SK-N-SH (cell line): ENCODE measurements around the gene PELI2. TPM values are rescaled to one million over a fixed set of nuclear protein-coding genes. Genes with fewer than 3 reads are reported as not detected.

Experiments used
- CTCF ChIA-PET: fragments of 300-600, 350-600 bp; formaldehyde crosslinking; extraction: SDS; loops from one replicate; lab custom pipeline; 2021; lab: Yijun Ruan, JAX
- POLR2A ChIA-PET: fragments of 350-600 bp; sonication (Branson Sonifier 250); formaldehyde crosslinking; extraction: SDS; loops from one replicate; lab custom pipeline; 2020; ENCODE audit warnings: antibody characterized with exemption, inconsistent platforms; lab: Yijun Ruan, JAX
- DNase-seq: peaks from one replicate; pipeline ENCODE4 v3.0.0; 2012
- H2AFZ ChIP-seq: fragments of 200-600 bp; sonication (generic); 2 replicates; pipeline ENCODE4 v1.8.1; 2016; ENCODE audit warnings: antibody characterized with exemption, mild to moderate bottlenecking, low read depth
- H3F3A ChIP-seq: fragments of 200-600 bp; sonication (generic); replicated peaks from 2 replicates; pipeline ENCODE3; 2016; ENCODE audit warnings: antibody characterized with exemption, mild to moderate bottlenecking; ENCODE audit not compliant: insufficient read depth
- H3K27ac ChIP-seq, 2 experiments: fragments of 200-500 bp in 1 of 2; fragments of 200-600 bp in 1 of 2; sonication (Bioruptor generic) in 1 of 2; sonication (generic), shearing (Covaris generic) in 1 of 2; 2 replicates each; pipeline versions ENCODE4 v1.5.1 to v1.6.1; 2014 to 2016; ENCODE audit warnings: low read depth in 2 of 2, inconsistent platforms in 1 of 2, low read length in 1 of 2, mild to moderate bottlenecking in 1 of 2, mixed read lengths in 1 of 2
- H3K27me3 ChIP-seq: fragments of 200-600 bp; sonication (generic), shearing (Covaris generic); 2 replicates; pipeline ENCODE4 v1.6.1; 2016; ENCODE audit warnings: mixed run types; ENCODE audit not compliant: insufficient read depth
- H3K36me3 ChIP-seq, 2 experiments: fragments of 200-500 bp in 1 of 2; fragments of 200-600 bp in 1 of 2; sonication (Bioruptor generic) in 1 of 2; sonication (generic) in 1 of 2; replicated peaks in 1 of 2; 2 replicates each; pipeline versions ENCODE3 to v1.5.1; 2014 to 2016; ENCODE audit warnings: low read length in 1 of 2, mild to moderate bottlenecking in 1 of 2; ENCODE audit not compliant: insufficient read depth in 2 of 2, control insufficient read depth in 1 of 2
- H3K4me1 ChIP-seq, 2 experiments: fragments of 200-500 bp in 1 of 2; fragments of 200-600 bp in 1 of 2; sonication (Bioruptor generic) in 1 of 2; sonication (generic), shearing (Covaris generic) in 1 of 2; 2 replicates each; pipeline versions ENCODE4 v1.5.1 to v1.6.1; 2014 to 2016; ENCODE audit warnings: low read depth in 1 of 2, low read length in 1 of 2, mixed run types in 1 of 2; ENCODE audit not compliant: insufficient read depth in 2 of 2, control insufficient read depth in 1 of 2
- H3K4me2 ChIP-seq: fragments of 200-600 bp; sonication (generic), shearing (Covaris generic); 2 replicates; pipeline ENCODE4 v1.6.1; 2017; ENCODE audit warnings: mixed run types
- H3K4me3 ChIP-seq, 2 experiments: fragments of 200-500 bp in 1 of 2; fragments of 200-600 bp in 1 of 2; sonication (Bioruptor generic) in 1 of 2; sonication (generic), shearing (Covaris generic) in 1 of 2; 2 replicates each; pipeline versions ENCODE4 v1.5.1 to v1.8.1; 2014 to 2016; ENCODE audit warnings: low read depth in 2 of 2, inconsistent platforms in 1 of 2, low read length in 1 of 2, mild to moderate bottlenecking in 1 of 2, mixed read lengths in 1 of 2, moderate library complexity in 1 of 2
- H3K79me2 ChIP-seq: fragments of 200-600 bp; sonication (generic); 2 replicates; pipeline ENCODE4 v1.8.1; 2017; ENCODE audit warnings: mild to moderate bottlenecking; ENCODE audit not compliant: insufficient read depth
- H3K9ac ChIP-seq: fragments of 200-600 bp; sonication (generic); 2 replicates; pipeline ENCODE4 v1.6.1; 2017; ENCODE audit warnings: mixed run types
- H3K9me2 ChIP-seq: fragments of 200-600 bp; sonication (generic); 2 replicates; pipeline ENCODE4 v1.6.1; 2017; ENCODE audit warnings: mixed run types
- H3K9me3 ChIP-seq: fragments of 200-600 bp; sonication (generic); 2 replicates; pipeline ENCODE4 v1.6.1; 2017; ENCODE audit warnings: mixed run types, mild to moderate bottlenecking, moderate library complexity
- H4K20me1 ChIP-seq: fragments of 200-600 bp; sonication (generic); 2 replicates; pipeline ENCODE4 v1.6.1; 2017; ENCODE audit warnings: mild to moderate bottlenecking, mixed run types; ENCODE audit not compliant: insufficient read depth
- CHD2 ChIP-seq: fragments of 150-350 bp; IDR thresholded peaks from 2 replicates; pipeline ENCODE4 v1.6.1; 2018; ENCODE audit warnings: low read length; ENCODE audit not compliant: partially characterized antibody
- EP300 ChIP-seq, 2 experiments: IDR thresholded peaks; 2 replicates each; pipeline versions ENCODE4 v1.4.0 to v1.6.1; 2012; ENCODE audit warnings: borderline replicate concordance in 1 of 2, low read depth in 1 of 2, low read length in 1 of 2
- EZH2phosphoT487 ChIP-seq: fragments of 200-600 bp; sonication (generic); IDR thresholded peaks from 2 replicates; pipeline ENCODE4 v1.6.1; 2017; ENCODE audit warnings: low read depth, mixed run types, mild to moderate bottlenecking, antibody characterized with exemption, moderate library complexity, borderline replicate concordance
- FOSL2 ChIP-seq: IDR thresholded peaks from 2 replicates; pipeline ENCODE4 v1.4.0; 2012; ENCODE audit warnings: low read depth, mild to moderate bottlenecking, moderate library complexity, borderline replicate concordance
- FOXM1 ChIP-seq: IDR thresholded peaks from 2 replicates; pipeline ENCODE4 v1.4.0; 2012; ENCODE audit warnings: low read depth, mild to moderate bottlenecking
- GABPA ChIP-seq: IDR thresholded peaks from 2 replicates; pipeline ENCODE4 v1.4.0; 2012; ENCODE audit warnings: low read depth, mild to moderate bottlenecking
- GATA2 ChIP-seq: sonication (generic); formaldehyde crosslinking; IDR thresholded peaks from 2 replicates; pipeline ENCODE4 v1.5.0; 2020; ENCODE audit warnings: mild to moderate bottlenecking, missing genetic modification reagents
- MEF2A ChIP-seq: IDR thresholded peaks from 2 replicates; pipeline ENCODE4 v1.4.0; 2012; ENCODE audit warnings: low read depth, borderline replicate concordance
- NFIC ChIP-seq: IDR thresholded peaks from 2 replicates; pipeline ENCODE4 v1.4.0; 2012; ENCODE audit warnings: borderline replicate concordance
- NRF1 ChIP-seq: IDR thresholded peaks from 2 replicates; pipeline ENCODE4 v1.6.1; 2012; ENCODE audit warnings: low read depth, mild to moderate bottlenecking, low read length
- POLR2AphosphoS5 ChIP-seq: IDR thresholded peaks from 2 replicates; pipeline ENCODE4 v1.6.1; 2012; ENCODE audit warnings: low read depth, low read length
- RAD21 ChIP-seq: IDR thresholded peaks from 2 replicates; pipeline ENCODE4 v1.6.1; 2012; ENCODE audit warnings: mild to moderate bottlenecking, low read length
- RXRA ChIP-seq: IDR thresholded peaks from 2 replicates; pipeline ENCODE4 v1.4.0; 2012; ENCODE audit warnings: low read depth, mild to moderate bottlenecking, borderline replicate concordance
- SMC3 ChIP-seq: IDR thresholded peaks from 2 replicates; pipeline ENCODE4 v1.6.1; 2012; ENCODE audit warnings: low read depth, low read length, improper control_type of control experiment
- TAF1 ChIP-seq: IDR thresholded peaks from 2 replicates; pipeline ENCODE4 v1.6.1; 2012; ENCODE audit warnings: low read depth, mild to moderate bottlenecking, low read length, moderate library complexity, borderline replicate concordance
- WGBS: methylation state at CpG from one replicate; pipeline ENCODE4 v1.1.6; 2017; ENCODE audit warnings: low lambda C conversion rate; 5-methylcytosine and 5-hydroxymethylcytosine counted together
- polyA plus RNA-seq, 3 experiments: library from polyadenylated mRNA; depleted of rRNA; stranded (reverse); fragments of >200 nt; gene quantifications; 2 replicates each; pipeline ENCODE4 v1.2.3, GENCODE V29; 2012
- TF ChIP-seq, protein P1 (sequence below): IDR thresholded peaks from 2 replicates; pipeline ENCODE4 v1.4.0; 2012; ENCODE audit warnings: low read depth, borderline replicate concordance

PELI2 gene
- polyA plus RNA-seq, 1 of the 3 experiments (the other 2 are of a cell fraction), result not detected

DNA sequence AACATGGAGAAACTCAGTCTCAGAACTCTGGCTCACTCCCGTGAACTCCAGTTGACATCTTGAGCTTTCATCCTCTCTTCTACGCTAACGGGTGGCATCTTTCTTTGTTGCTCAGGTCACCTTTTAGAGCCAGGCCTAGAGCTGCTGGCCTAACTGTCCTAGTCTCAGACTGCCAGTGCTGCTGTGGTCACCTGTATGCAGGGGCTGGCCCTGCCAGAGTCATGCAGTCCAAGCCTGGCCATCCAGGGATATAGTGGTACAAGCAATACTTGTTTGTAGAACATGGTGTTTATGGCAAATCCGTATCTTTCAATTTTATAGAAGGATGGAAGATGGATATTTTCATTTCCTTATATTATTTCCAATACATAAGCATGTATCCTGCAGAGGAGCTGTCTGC is 117.2 kb downstream of the PELI2 start:
- Histone ChIP-seq H3K4me3 (no peak overlapping the region), H3K9me2 (no peaks in the 10 kb centered on the region), H3K27ac (no peak overlapping the region), H3K79me2 (no peaks in the 10 kb centered on the region), H4K20me1 (no peaks in the 10 kb centered on the region), H3K4me1 (no peaks in the 10 kb centered on the region), H3K27me3 (peaks cover 11% of the 10 kb centered on the region; the same call in 1 of the 2 replicates), H3K36me3 (no peaks in the 10 kb centered on the region), H3F3A (no peaks in the 10 kb centered on the region), H3K9me3 (no peaks in the 10 kb centered on the region), H3K4me2 (no peak overlapping the region), H2AFZ (no peak overlapping the region), H3K9ac (no peak overlapping the region)
- WGBS, result 7% methylated on average over 4 of the region's 4 CpGs
- TF ChIP-seq EZH2phosphoT487, result no peak
- TF ChIP-seq MEF2A, result no peak
- TF ChIP-seq FOXM1, result no peak
- TF ChIP-seq RAD21, result no peak
- TF ChIP-seq GATA2, result no peak
- TF ChIP-seq RXRA, result no peak
- no peak for TF ChIP-seq NFIC
- no peak for TF ChIP-seq EP300 (IDR thresholded peaks at IDR 0.05; ENCODE audit: borderline replicate concordance in 1 of 2, low read depth in 1 of 2, low read length in 1 of 2)
- no peak for TF ChIP-seq SMC3
- no peak for TF ChIP-seq POLR2AphosphoS5
- no peak for TF ChIP-seq CHD2
- TF ChIP-seq, protein P1, sequence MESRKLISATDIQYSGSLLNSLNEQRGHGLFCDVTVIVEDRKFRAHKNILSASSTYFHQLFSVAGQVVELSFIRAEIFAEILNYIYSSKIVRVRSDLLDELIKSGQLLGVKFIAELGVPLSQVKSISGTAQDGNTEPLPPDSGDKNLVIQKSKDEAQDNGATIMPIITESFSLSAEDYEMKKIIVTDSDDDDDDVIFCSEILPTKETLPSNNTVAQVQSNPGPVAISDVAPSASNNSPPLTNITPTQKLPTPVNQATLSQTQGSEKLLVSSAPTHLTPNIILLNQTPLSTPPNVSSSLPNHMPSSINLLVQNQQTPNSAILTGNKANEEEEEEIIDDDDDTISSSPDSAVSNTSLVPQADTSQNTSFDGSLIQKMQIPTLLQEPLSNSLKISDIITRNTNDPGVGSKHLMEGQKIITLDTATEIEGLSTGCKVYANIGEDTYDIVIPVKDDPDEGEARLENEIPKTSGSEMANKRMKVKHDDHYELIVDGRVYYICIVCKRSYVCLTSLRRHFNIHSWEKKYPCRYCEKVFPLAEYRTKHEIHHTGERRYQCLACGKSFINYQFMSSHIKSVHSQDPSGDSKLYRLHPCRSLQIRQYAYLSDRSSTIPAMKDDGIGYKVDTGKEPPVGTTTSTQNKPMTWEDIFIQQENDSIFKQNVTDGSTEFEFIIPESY, result no peak
- no peak for TF ChIP-seq FOSL2
- no peak for TF ChIP-seq NRF1
- no peak for TF ChIP-seq GABPA
- CTCF ChIA-PET, result interaction anchor here (1.4 kb wide), 1 partner anchor 15 kb away, joined by 3 read pairs; no protein-coding TSS in a partner anchor
- no peak for DNase-seq
- POLR2A ChIA-PET, result no interaction called here

DNA sequence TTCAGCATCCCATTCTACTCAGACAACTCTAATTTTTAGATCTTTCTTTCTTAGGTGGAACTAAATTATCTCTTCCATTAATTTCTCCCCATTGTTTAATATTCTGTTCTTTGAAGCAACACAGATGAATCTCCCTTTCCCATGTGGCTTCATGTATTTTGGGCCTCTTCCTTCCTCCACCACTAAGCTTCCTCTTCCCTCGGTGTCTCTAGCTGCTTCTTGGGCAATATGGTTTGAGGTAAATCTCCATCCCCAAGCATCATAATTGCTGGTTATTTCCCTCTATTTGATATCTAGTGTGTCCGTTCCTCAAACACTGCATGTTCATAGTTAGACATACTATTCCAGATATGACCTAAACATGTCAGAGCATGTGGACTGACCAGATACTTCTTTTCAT is 119.2 kb downstream of the PELI2 start:
- TF ChIP-seq SMC3, result no peak
- TF ChIP-seq TAF1, result no peak
- no peak for TF ChIP-seq RAD21
- TF ChIP-seq, all 33 proteins: peak for 0
- Histone ChIP-seq H3K9me3 (no peaks in the 10 kb centered on the region), H3K9me2 (no peaks in the 10 kb centered on the region), H3K27me3 (peaks cover 11% of the 10 kb centered on the region; the same call in 1 of the 2 replicates), H3K9ac (no peak overlapping the region), H3K27ac (no peak overlapping the region), H3K4me2 (no peak overlapping the region), H3K4me3 (no peak overlapping the region), H3K79me2 (no peaks in the 10 kb centered on the region), H4K20me1 (no peaks in the 10 kb centered on the region), H3K36me3 (no peaks in the 10 kb centered on the region), H3F3A (no peaks in the 10 kb centered on the region), H2AFZ (no peak overlapping the region), H3K4me1 (no peaks in the 10 kb centered on the region)
- no peak for DNase-seq
- WGBS, result 6% methylated on average over 2 of the region's 2 CpGs
- ChIA-PET POLR2A (no interaction called here), CTCF (no interaction called here)
